PC-3 (cell line): ENCODE data around the gene ITGA3. TPM values are rescaled to one million over a fixed set of nuclear protein-coding genes. Genes with fewer than 3 reads are reported as not detected.

Experiments
- ATAC-seq: fragments of 200-7000 bp; cut with Tn5 transposase; 2 replicates; pipeline ENCODE4 v1.9.1; 2020; ENCODE audit warnings: mild to moderate bottlenecking, moderate library complexity
- BruUV-seq: library from RNA; stranded (reverse); fragments of 400-500 nt; replicated peaks from 2 replicates; lab custom pipeline; 2021; lab: Mats Ljungman, UMichigan
- CTCF ChIA-PET: fragments of 300-600 bp; sonication (Branson Sonifier 250); formaldehyde crosslinking; loops from one replicate; lab custom pipeline; 2022; ENCODE audit warnings: antibody characterized with exemption; lab: Charles Lee
- POLR2A ChIA-PET: fragments of 300-600 bp; sonication (Branson Sonifier 250); formaldehyde crosslinking; loops from one replicate; lab custom pipeline; 2022; ENCODE audit warnings: antibody characterized with exemption; ENCODE audit not compliant: unreplicated experiment; lab: Charles Lee
- DNase-seq: peaks from one replicate; pipeline ENCODE4 v3.0.0-alpha.2; 2015
- H2AFZ ChIP-seq: fragments of 300-600 bp; sonication (generic); 2 replicates; pipeline ENCODE4 v1.6.0; 2016; ENCODE audit warnings: antibody characterized with exemption, low read length
- H3F3A ChIP-seq: fragments of 300-600 bp; sonication (generic); one replicate; pipeline ENCODE4 v1.6.0; 2017; ENCODE audit warnings: antibody characterized with exemption, low read length, control low read depth, mild to moderate bottlenecking; ENCODE audit not compliant: unreplicated experiment
- H3K27ac ChIP-seq: fragments of 300-600 bp; sonication (generic); 2 replicates; pipeline ENCODE4 v1.5.1; 2016; ENCODE audit warnings: mild to moderate bottlenecking, low read length
- H3K27me3 ChIP-seq: fragments of 300-600 bp; sonication (generic); 2 replicates; pipeline ENCODE4 v1.6.1; 2016; ENCODE audit warnings: low read length, mixed read lengths
- H3K36me3 ChIP-seq: fragments of 300-600 bp; sonication (generic); 2 replicates; pipeline ENCODE4 v1.6.1; 2016; ENCODE audit warnings: low read depth, mixed run types, low read length, mixed read lengths
- H3K4me1 ChIP-seq: fragments of 300-600 bp; sonication (generic); 2 replicates; pipeline ENCODE4 v1.5.1; 2016; ENCODE audit warnings: low read length; ENCODE audit not compliant: insufficient read depth
- H3K4me2 ChIP-seq: fragments of 300-600 bp; sonication (generic); 2 replicates; pipeline ENCODE4 v1.6.0; 2016; ENCODE audit warnings: low read length
- H3K4me3 ChIP-seq: fragments of 300-600 bp; sonication (generic); 2 replicates; pipeline ENCODE4 v1.5.1; 2016; ENCODE audit warnings: mild to moderate bottlenecking, low read length, mixed read lengths
- H3K79me2 ChIP-seq: fragments of 300-600 bp; sonication (generic); 2 replicates; pipeline ENCODE4 v1.6.1; 2017; ENCODE audit warnings: low read length, mixed read lengths
- H3K9ac ChIP-seq: fragments of 300-600 bp; sonication (generic); 2 replicates; pipeline ENCODE4 v1.6.0; 2016; ENCODE audit warnings: mild to moderate bottlenecking, low read length
- H3K9me2 ChIP-seq: fragments of 300-600 bp; sonication (generic); replicated peaks from 2 replicates; pipeline ENCODE4 v1.6.1; 2016; ENCODE audit warnings: mixed run types, low read length, mixed read lengths
- H3K9me3 ChIP-seq: fragments of 300-600 bp; sonication (generic); 2 replicates; pipeline ENCODE4 v1.6.1; 2016; ENCODE audit warnings: low read length, mixed read lengths
- H4K20me1 ChIP-seq: fragments of 300-600 bp; sonication (generic); 2 replicates; pipeline ENCODE4 v1.6.1; 2016; ENCODE audit warnings: low read length, mixed read lengths
- CTCF ChIP-seq: fragments of 300-600 bp; sonication (generic); conservative IDR thresholded peaks from 2 replicates; pipeline ENCODE4 v1.5.1; 2017; ENCODE audit warnings: antibody characterized with exemption, low read depth, mild to moderate bottlenecking, low read length
- EZH2 ChIP-seq: fragments of 300-600 bp; sonication (generic); IDR thresholded peaks from one replicate; pipeline ENCODE4 v1.6.1; 2017; ENCODE audit warnings: antibody characterized with exemption, mild to moderate bottlenecking, low read length; ENCODE audit not compliant: unreplicated experiment
- EZH2phosphoT487 ChIP-seq: fragments of 300-600 bp; sonication (generic); IDR thresholded peaks from 2 replicates; pipeline ENCODE4 v1.6.1; 2018; ENCODE audit warnings: mild to moderate bottlenecking, antibody characterized with exemption, low read length, borderline replicate concordance
- intact Hi-C: fragments of 100-400 bp; cut with micrococcal nuclease; formaldehyde crosslinking; loops from 2 replicates; pipeline ENCODE4 v1.9.0; 2023
- total RNA-seq: library from RNA; depleted of rRNA; stranded (reverse); fragments of >200 nt; gene quantifications from 2 replicates; pipeline ENCODE4 v1.2.3, GENCODE V29; 2014

ITGA3 gene
- total RNA-seq, 1 experiment from 2014 or later, result 598 TPM

GRCh38 chr17:50079334-50080095, 23.6 kb downstream of the ITGA3 start:
- intact Hi-C loops, result no loop called here
- no peaks in the 10 kb centered on the region for H3K4me1 ChIP-seq
- H3K9me3 ChIP-seq, result no peaks in the 10 kb centered on the region
- peak; percentile 98 for TF ChIP-seq CTCF
- no peak for TF ChIP-seq EZH2
- no peak for TF ChIP-seq EZH2phosphoT487
- BruUV-seq, result no TSS peak
- H3F3A ChIP-seq, result peaks cover 14% of the 10 kb centered on the region
- no peaks in the 10 kb centered on the region; the same call in 1 of the 2 replicates for H3K79me2 ChIP-seq
- no peak overlapping the region for H3K9ac ChIP-seq
- peak; percentile 70 for DNase-seq
- ChIA-PET POLR2A (no interaction called here), CTCF (interaction anchor here (0.7 to 1.3 kb wide), 4 partner anchors 15 to 53 kb away, joined by 3 to 5 read pairs (median 5); partner anchors contain the start of gene ITGA3)
- no peaks in the 10 kb centered on the region for H3K27me3 ChIP-seq
- no peak overlapping the region for H3K4me3 ChIP-seq
- H2AFZ ChIP-seq, result no peak overlapping the region
- H4K20me1 ChIP-seq, result 0 out of 2 replicates have a peak, but pooled peaks cover 9% of the 10 kb centered on the region
- no peaks in the 10 kb centered on the region for H3K9me2 ChIP-seq
- peak; percentile 33 for ATAC-seq
- no peak overlapping the region for H3K4me2 ChIP-seq
- no peak overlapping the region for H3K27ac ChIP-seq
- H3K36me3 ChIP-seq, result peaks cover 94% of the 10 kb centered on the region

- Histone ChIP-seq H3K4me2 (no peak overlapping the region), H3K4me1 (no peaks in the 10 kb centered on the region), H3K4me3 (no peak overlapping the region), H3F3A (peaks cover 8% of the 10 kb centered on the region), H2AFZ (no peak overlapping the region), H3K27me3 (no peaks in the 10 kb centered on the region), H4K20me1 (0 out of 2 replicates have a peak, but pooled peaks cover 9% of the 10 kb centered on the region), H3K36me3 (peaks cover 92% of the 10 kb centered on the region), H3K9me2 (no peaks in the 10 kb centered on the region), H3K79me2 (no peaks in the 10 kb centered on the region; the same call in 1 of the 2 replicates), H3K9me3 (no peaks in the 10 kb centered on the region), H3K9ac (no peak overlapping the region), H3K27ac (no peak overlapping the region)
- ChIA-PET POLR2A (no interaction called here), CTCF (interaction anchor here (0.7 to 1.3 kb wide), 4 partner anchors 16 to 53 kb away, joined by 3 to 5 read pairs (median 5); partner anchors contain the start of gene ITGA3)
- TF ChIP-seq CTCF (no peak), EZH2phosphoT487 (no peak), EZH2 (no peak)
- ATAC-seq (0 out of 2 replicates have a peak, but pooled peaks have one; percentile 1), DNase-seq (no peak)
- intact Hi-C loops, result no loop called here
- no TSS peak for BruUV-seq
Measured at GRCh38 chr17:50080096-50080480, 24.2 kb downstream of the ITGA3 start.

- no peak overlapping the region for H2AFZ ChIP-seq
- DNase-seq (no peak), ATAC-seq (no peak)
- H3K4me1 ChIP-seq, result no peaks in the 10 kb centered on the region
- no TSS peak for BruUV-seq
- H3K9ac ChIP-seq, result no peak overlapping the region
- H3K9me3 ChIP-seq, result no peaks in the 10 kb centered on the region
- no peaks in the 10 kb centered on the region for H3K79me2 ChIP-seq
- TF ChIP-seq CTCF (no peak), EZH2 (no peak), EZH2phosphoT487 (no peak)
- no peak overlapping the region for H3K4me3 ChIP-seq
- H3K9me2 ChIP-seq, result no peaks in the 10 kb centered on the region
- intact Hi-C loops, result no loop called here
- ChIA-PET POLR2A (interaction anchor here (0.6 kb wide), 1 partner anchor 19 kb away, joined by 3 read pairs; no protein-coding TSS in a partner anchor), CTCF (no interaction called here)
- no peak overlapping the region for H3K4me2 ChIP-seq
- H4K20me1 ChIP-seq, result 0 out of 2 replicates have a peak, but pooled peaks cover 9% of the 10 kb centered on the region
- peaks cover 8% of the 10 kb centered on the region for H3F3A ChIP-seq
- H3K27me3 ChIP-seq, result no peaks in the 10 kb centered on the region
- H3K36me3 ChIP-seq, result peaks cover 86% of the 10 kb centered on the region
- H3K27ac ChIP-seq, result no peak overlapping the region
Measured at GRCh38 chr17:50080827-50081226, 24.9 kb downstream of the ITGA3 start.
